Measurements from ENCODE around the gene CYFIP2.

DNA sequence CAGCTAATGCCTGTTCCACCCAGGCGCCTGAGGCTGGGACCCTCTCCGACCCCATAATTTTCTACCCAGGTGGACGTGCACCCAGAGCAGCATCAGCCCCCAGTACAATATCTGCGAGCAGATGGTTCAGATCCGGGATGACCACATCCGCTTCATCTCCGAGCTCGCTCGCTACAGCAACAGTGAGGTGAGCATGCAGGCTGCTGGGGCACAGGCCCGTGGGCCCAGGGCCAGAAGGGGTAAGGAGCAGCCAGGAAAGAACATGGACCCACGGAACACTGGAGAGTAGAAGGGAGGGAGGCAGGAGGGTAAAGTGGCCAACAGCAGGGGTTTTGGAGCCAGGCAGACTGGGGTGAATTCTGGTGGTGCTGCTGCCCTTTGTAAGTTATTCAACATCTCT, 45.7 kb downstream of the CYFIP2 start:
- TF ChIP-seq EZH2 (IDR thresholded peaks at IDR 0.05; ENCODE audit: borderline replicate concordance, control insufficient read depth, low read depth, low read length), result no peak
- TF ChIP-seq SUPT20H (IDR thresholded peaks at IDR 0.05; ENCODE audit: borderline replicate concordance, control insufficient read depth, low read depth, low read length), result no peak
- TF ChIP-seq NFXL1 (IDR thresholded peaks at IDR 0.05; ENCODE audit: borderline replicate concordance), result no peak
- TF ChIP-seq, protein P1, sequence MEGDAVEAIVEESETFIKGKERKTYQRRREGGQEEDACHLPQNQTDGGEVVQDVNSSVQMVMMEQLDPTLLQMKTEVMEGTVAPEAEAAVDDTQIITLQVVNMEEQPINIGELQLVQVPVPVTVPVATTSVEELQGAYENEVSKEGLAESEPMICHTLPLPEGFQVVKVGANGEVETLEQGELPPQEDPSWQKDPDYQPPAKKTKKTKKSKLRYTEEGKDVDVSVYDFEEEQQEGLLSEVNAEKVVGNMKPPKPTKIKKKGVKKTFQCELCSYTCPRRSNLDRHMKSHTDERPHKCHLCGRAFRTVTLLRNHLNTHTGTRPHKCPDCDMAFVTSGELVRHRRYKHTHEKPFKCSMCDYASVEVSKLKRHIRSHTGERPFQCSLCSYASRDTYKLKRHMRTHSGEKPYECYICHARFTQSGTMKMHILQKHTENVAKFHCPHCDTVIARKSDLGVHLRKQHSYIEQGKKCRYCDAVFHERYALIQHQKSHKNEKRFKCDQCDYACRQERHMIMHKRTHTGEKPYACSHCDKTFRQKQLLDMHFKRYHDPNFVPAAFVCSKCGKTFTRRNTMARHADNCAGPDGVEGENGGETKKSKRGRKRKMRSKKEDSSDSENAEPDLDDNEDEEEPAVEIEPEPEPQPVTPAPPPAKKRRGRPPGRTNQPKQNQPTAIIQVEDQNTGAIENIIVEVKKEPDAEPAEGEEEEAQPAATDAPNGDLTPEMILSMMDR (IDR thresholded peaks at IDR 0.05 in 2 of 3, conservative IDR thresholded peaks at IDR 0.05 in 1 of 3; ENCODE audit: control insufficient read depth in 2 of 3, extremely low read depth in 1 of 3, insufficient read depth in 1 of 3, low read depth in 3 of 3, low read length in 3 of 3), result no peak
- TF ChIP-seq, protein P2, sequence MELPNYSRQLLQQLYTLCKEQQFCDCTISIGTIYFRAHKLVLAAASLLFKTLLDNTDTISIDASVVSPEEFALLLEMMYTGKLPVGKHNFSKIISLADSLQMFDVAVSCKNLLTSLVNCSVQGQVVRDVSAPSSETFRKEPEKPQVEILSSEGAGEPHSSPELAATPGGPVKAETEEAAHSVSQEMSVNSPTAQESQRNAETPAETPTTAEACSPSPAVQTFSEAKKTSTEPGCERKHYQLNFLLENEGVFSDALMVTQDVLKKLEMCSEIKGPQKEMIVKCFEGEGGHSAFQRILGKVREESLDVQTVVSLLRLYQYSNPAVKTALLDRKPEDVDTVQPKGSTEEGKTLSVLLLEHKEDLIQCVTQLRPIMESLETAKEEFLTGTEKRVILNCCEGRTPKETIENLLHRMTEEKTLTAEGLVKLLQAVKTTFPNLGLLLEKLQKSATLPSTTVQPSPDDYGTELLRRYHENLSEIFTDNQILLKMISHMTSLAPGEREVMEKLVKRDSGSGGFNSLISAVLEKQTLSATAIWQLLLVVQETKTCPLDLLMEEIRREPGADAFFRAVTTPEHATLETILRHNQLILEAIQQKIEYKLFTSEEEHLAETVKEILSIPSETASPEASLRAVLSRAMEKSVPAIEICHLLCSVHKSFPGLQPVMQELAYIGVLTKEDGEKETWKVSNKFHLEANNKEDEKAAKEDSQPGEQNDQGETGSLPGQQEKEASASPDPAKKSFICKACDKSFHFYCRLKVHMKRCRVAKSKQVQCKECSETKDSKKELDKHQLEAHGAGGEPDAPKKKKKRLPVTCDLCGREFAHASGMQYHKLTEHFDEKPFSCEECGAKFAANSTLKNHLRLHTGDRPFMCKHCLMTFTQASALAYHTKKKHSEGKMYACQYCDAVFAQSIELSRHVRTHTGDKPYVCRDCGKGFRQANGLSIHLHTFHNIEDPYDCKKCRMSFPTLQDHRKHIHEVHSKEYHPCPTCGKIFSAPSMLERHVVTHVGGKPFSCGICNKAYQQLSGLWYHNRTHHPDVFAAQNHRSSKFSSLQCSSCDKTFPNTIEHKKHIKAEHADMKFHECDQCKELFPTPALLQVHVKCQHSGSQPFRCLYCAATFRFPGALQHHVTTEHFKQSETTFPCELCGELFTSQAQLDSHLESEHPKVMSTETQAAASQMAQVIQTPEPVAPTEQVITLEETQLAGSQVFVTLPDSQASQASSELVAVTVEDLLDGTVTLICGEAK (IDR thresholded peaks at IDR 0.05; ENCODE audit: borderline replicate concordance), result no peak
- TF ChIP-seq, protein P3, sequence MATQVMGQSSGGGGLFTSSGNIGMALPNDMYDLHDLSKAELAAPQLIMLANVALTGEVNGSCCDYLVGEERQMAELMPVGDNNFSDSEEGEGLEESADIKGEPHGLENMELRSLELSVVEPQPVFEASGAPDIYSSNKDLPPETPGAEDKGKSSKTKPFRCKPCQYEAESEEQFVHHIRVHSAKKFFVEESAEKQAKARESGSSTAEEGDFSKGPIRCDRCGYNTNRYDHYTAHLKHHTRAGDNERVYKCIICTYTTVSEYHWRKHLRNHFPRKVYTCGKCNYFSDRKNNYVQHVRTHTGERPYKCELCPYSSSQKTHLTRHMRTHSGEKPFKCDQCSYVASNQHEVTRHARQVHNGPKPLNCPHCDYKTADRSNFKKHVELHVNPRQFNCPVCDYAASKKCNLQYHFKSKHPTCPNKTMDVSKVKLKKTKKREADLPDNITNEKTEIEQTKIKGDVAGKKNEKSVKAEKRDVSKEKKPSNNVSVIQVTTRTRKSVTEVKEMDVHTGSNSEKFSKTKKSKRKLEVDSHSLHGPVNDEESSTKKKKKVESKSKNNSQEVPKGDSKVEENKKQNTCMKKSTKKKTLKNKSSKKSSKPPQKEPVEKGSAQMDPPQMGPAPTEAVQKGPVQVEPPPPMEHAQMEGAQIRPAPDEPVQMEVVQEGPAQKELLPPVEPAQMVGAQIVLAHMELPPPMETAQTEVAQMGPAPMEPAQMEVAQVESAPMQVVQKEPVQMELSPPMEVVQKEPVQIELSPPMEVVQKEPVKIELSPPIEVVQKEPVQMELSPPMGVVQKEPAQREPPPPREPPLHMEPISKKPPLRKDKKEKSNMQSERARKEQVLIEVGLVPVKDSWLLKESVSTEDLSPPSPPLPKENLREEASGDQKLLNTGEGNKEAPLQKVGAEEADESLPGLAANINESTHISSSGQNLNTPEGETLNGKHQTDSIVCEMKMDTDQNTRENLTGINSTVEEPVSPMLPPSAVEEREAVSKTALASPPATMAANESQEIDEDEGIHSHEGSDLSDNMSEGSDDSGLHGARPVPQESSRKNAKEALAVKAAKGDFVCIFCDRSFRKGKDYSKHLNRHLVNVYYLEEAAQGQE (IDR thresholded peaks at IDR 0.05; ENCODE audit: low read depth, low read length), result no peak
- no peak for TF ChIP-seq EP300 (IDR thresholded peaks at IDR 0.05; ENCODE audit: borderline replicate concordance in 1 of 2, control insufficient read depth in 1 of 2, low read depth in 2 of 2, low read length in 2 of 2)
- TF ChIP-seq, protein P4, sequence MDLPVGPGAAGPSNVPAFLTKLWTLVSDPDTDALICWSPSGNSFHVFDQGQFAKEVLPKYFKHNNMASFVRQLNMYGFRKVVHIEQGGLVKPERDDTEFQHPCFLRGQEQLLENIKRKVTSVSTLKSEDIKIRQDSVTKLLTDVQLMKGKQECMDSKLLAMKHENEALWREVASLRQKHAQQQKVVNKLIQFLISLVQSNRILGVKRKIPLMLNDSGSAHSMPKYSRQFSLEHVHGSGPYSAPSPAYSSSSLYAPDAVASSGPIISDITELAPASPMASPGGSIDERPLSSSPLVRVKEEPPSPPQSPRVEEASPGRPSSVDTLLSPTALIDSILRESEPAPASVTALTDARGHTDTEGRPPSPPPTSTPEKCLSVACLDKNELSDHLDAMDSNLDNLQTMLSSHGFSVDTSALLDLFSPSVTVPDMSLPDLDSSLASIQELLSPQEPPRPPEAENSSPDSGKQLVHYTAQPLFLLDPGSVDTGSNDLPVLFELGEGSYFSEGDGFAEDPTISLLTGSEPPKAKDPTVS (IDR thresholded peaks at IDR 0.05; ENCODE audit: low read depth, low read length), result no peak
- no peak for TF ChIP-seq POLR2AphosphoS5 (IDR thresholded peaks at IDR 0.05; ENCODE audit: low read length)
- TF ChIP-seq TAF1 (IDR thresholded peaks at IDR 0.05; ENCODE audit: borderline replicate concordance, low read depth, low read length), result no peak
